Neuron (in vitro differentiated cells): ENCODE data around the gene FAM120A.

ENCODE experiments used
- H2AFZ ChIP-seq: one replicate; pipeline ENCODE4 v1.6.1; 2013; ENCODE audit warnings: low read depth, mild to moderate bottlenecking, inconsistent platforms, low read length, moderate library complexity
- H3K27me3 ChIP-seq: one replicate; pipeline ENCODE4 v1.6.1; 2013; ENCODE audit warnings: low read length; ENCODE audit not compliant: insufficient read depth
- H3K36me3 ChIP-seq: one replicate; pipeline ENCODE4 v1.6.1; 2013; ENCODE audit warnings: low read length; ENCODE audit not compliant: insufficient read depth
- H3K4me1 ChIP-seq: one replicate; pipeline ENCODE4 v1.6.1; 2013; ENCODE audit warnings: low read length; ENCODE audit not compliant: insufficient read depth
- H3K4me3 ChIP-seq: 2 replicates; pipeline ENCODE4 v1.5.1; 2013; ENCODE audit warnings: mild to moderate bottlenecking, low read length, moderate library complexity
- H3K9me3 ChIP-seq: one replicate; pipeline ENCODE4 v1.6.1; 2013; ENCODE audit warnings: low read length

The FAM120A gene

GRCh38 chr9:93486268-93486667 lies 34.8 kb downstream of the FAM120A start:
- H3K36me3 ChIP-seq: peaks cover 21% of the 10 kb centered on the region
- no peaks in the 10 kb centered on the region for H3K4me1 ChIP-seq
- no peak overlapping the region for H3K4me3 ChIP-seq
- peaks cover 1% of the 10 kb centered on the region for H3K9me3 ChIP-seq
- no peaks in the 10 kb centered on the region for H3K27me3 ChIP-seq
- H2AFZ ChIP-seq: no peak overlapping the region

GRCh38 chr9:93488244-93488643 lies 36.8 kb downstream of the FAM120A start:
- Histone ChIP-seq H3K36me3 (peaks cover 21% of the 10 kb centered on the region), H3K4me1 (no peaks in the 10 kb centered on the region), H2AFZ (no peak overlapping the region), H3K9me3 (peaks cover 1% of the 10 kb centered on the region), H3K4me3 (no peak overlapping the region), H3K27me3 (no peaks in the 10 kb centered on the region)

- peaks cover 35% of the 10 kb centered on the region for H3K36me3 ChIP-seq
- H3K4me1 ChIP-seq: no peaks in the 10 kb centered on the region
- H2AFZ ChIP-seq: no peak overlapping the region
- H3K4me3 ChIP-seq: no peak overlapping the region
- peaks cover 4% of the 10 kb centered on the region for H3K9me3 ChIP-seq
- H3K27me3 ChIP-seq: no peaks in the 10 kb centered on the region
These were observed 40.2 kb downstream of the FAM120A start for GRCh38 chr9:93491593-93492232.

GRCh38 chr9:93492327-93492726 lies 40.8 kb downstream of the FAM120A start:
- Histone ChIP-seq H2AFZ (no peak overlapping the region), H3K9me3 (peaks cover 4% of the 10 kb centered on the region), H3K27me3 (no peaks in the 10 kb centered on the region), H3K4me1 (no peaks in the 10 kb centered on the region), H3K36me3 (peaks cover 40% of the 10 kb centered on the region), H3K4me3 (no peak overlapping the region)

GRCh38 chr9:93493949-93494348 lies 42.5 kb downstream of the FAM120A start:
- Histone ChIP-seq H3K27me3 (no peaks in the 10 kb centered on the region), H3K4me1 (no peaks in the 10 kb centered on the region), H3K36me3 (peaks cover 49% of the 10 kb centered on the region), H2AFZ (no peak overlapping the region), H3K9me3 (peaks cover 4% of the 10 kb centered on the region), H3K4me3 (no peak overlapping the region)

- Histone ChIP-seq H3K27me3 (no peaks in the 10 kb centered on the region), H3K4me3 (no peak overlapping the region), H3K9me3 (peaks cover 2% of the 10 kb centered on the region), H3K4me1 (no peaks in the 10 kb centered on the region), H2AFZ (no peak overlapping the region), H3K36me3 (peaks cover 59% of the 10 kb centered on the region)
These were observed 44.8 kb downstream of the FAM120A start for GRCh38 chr9:93496285-93496684.

GRCh38 chr9:93500571-93501298 lies 49.2 kb downstream of the FAM120A start:
- Histone ChIP-seq H3K27me3 (no peaks in the 10 kb centered on the region), H2AFZ (no peak overlapping the region), H3K4me3 (no peak overlapping the region), H3K36me3 (peaks cover 61% of the 10 kb centered on the region), H3K4me1 (no peaks in the 10 kb centered on the region), H3K9me3 (no peaks in the 10 kb centered on the region)

- Histone ChIP-seq H3K9me3 (no peaks in the 10 kb centered on the region), H3K4me1 (no peaks in the 10 kb centered on the region), H3K36me3 (peaks cover 58% of the 10 kb centered on the region), H3K27me3 (no peaks in the 10 kb centered on the region), H2AFZ (no peak overlapping the region), H3K4me3 (no peak overlapping the region)
These were observed 49.9 kb downstream of the FAM120A start for GRCh38 chr9:93501406-93501805.

GRCh38 chr9:93503381-93503780 lies 51.9 kb downstream of the FAM120A start:
- Histone ChIP-seq H2AFZ (no peak overlapping the region), H3K4me1 (no peaks in the 10 kb centered on the region), H3K9me3 (no peaks in the 10 kb centered on the region), H3K4me3 (no peak overlapping the region), H3K36me3 (peaks cover 42% of the 10 kb centered on the region), H3K27me3 (no peaks in the 10 kb centered on the region)

GRCh38 chr9:93505541-93506132 lies 54.2 kb downstream of the FAM120A start:
- peaks cover 25% of the 10 kb centered on the region for H3K36me3 ChIP-seq
- H2AFZ ChIP-seq: no peak overlapping the region
- H3K9me3 ChIP-seq: no peaks in the 10 kb centered on the region
- H3K27me3 ChIP-seq: no peaks in the 10 kb centered on the region
- no peaks in the 10 kb centered on the region for H3K4me1 ChIP-seq
- H3K4me3 ChIP-seq: no peak overlapping the region

- no peaks in the 10 kb centered on the region for H3K4me1 ChIP-seq
- H3K36me3 ChIP-seq: peaks cover 11% of the 10 kb centered on the region
- no peak overlapping the region for H3K4me3 ChIP-seq
- no peaks in the 10 kb centered on the region for H3K27me3 ChIP-seq
- H2AFZ ChIP-seq: no peak overlapping the region
- no peaks in the 10 kb centered on the region for H3K9me3 ChIP-seq
These were observed 56.3 kb downstream of the FAM120A start for GRCh38 chr9:93507768-93508167.

GRCh38 chr9:93508207-93508606 lies 56.7 kb downstream of the FAM120A start:
- Histone ChIP-seq H3K36me3 (peaks cover 6% of the 10 kb centered on the region), H3K4me3 (no peak overlapping the region), H3K4me1 (no peaks in the 10 kb centered on the region), H3K9me3 (no peaks in the 10 kb centered on the region), H3K27me3 (no peaks in the 10 kb centered on the region), H2AFZ (no peak overlapping the region)

GRCh38 chr9:93509084-93509483 lies 57.6 kb downstream of the FAM120A start:
- no peaks in the 10 kb centered on the region for H3K4me1 ChIP-seq
- no peak overlapping the region for H2AFZ ChIP-seq
- no peaks in the 10 kb centered on the region for H3K27me3 ChIP-seq
- no peak overlapping the region for H3K4me3 ChIP-seq
- no peaks in the 10 kb centered on the region for H3K9me3 ChIP-seq
- peaks cover 1% of the 10 kb centered on the region for H3K36me3 ChIP-seq
